Measurements from ENCODE around the gene FFAR1. TPM values are rescaled to one million over a fixed set of nuclear protein-coding genes. Genes with fewer than 3 reads are reported as not detected.
"Not testable (repeated sequence)": the region's sequence is repeated elsewhere in the genome, so short reads cannot be mapped to it uniquely, and the experiment has no call there.

FFAR1 gene
- total RNA-seq, 2 experiments from 2014 or later, result 0.10 TPM; not detected in 1

- intact Hi-C loops (cut with micrococcal nuclease), result no loop called here
- Mint-ChIP-seq H3K27ac (no peak overlapping the region), H3K4me1 (ENCODE audit: low read depth) (peaks cover 7% of the 10 kb centered on the region)
Measured at GRCh38 chr19:35373492-35373891, 25.8 kb downstream of the FFAR1 start.

GRCh38 chr19:35374031-35374430, 26.3 kb downstream of the FFAR1 start:
- peaks cover 10% of the 10 kb centered on the region for H3K27me3 Mint-ChIP-seq (ENCODE audit: low read depth)
- H3K36me3 Mint-ChIP-seq (ENCODE audit: low read depth); H3K4me3 Mint-ChIP-seq; DNase-seq; H3K4me1 Mint-ChIP-seq (ENCODE audit: low read depth); H3K9me3 Mint-ChIP-seq; intact Hi-C loops (cut with micrococcal nuclease); H3K27ac Mint-ChIP-seq: not testable (repeated sequence)
- CTCF ChIA-PET, result interaction anchor here (0.7 to 1.1 kb wide), 2 partner anchors 23 to 121 kb away, joined by 3 to 4 read pairs; no protein-coding TSS in a partner anchor

More at GRCh38 chr19:35373492-35373891, 25.8 kb downstream of the FFAR1 start:
- Mint-ChIP-seq H3K9me3 (peaks cover 5% of the 10 kb centered on the region), H3K4me3 (no peak overlapping the region), H3K36me3 (ENCODE audit: low read depth) (no peaks in the 10 kb centered on the region), H3K27me3 (ENCODE audit: low read depth) (peaks cover 10% of the 10 kb centered on the region)
- CTCF ChIA-PET, result no interaction called here
- no peak for DNase-seq

- Mint-ChIP-seq H3K9me3 (no peaks in the 10 kb centered on the region), H3K4me3 (no peak overlapping the region), H3K27me3 (ENCODE audit: low read depth) (peaks cover 8% of the 10 kb centered on the region), H3K27ac (no peak overlapping the region), H3K4me1 (ENCODE audit: low read depth) (peaks cover 7% of the 10 kb centered on the region), H3K36me3 (ENCODE audit: low read depth) (no peaks in the 10 kb centered on the region)
- intact Hi-C loops (cut with micrococcal nuclease), result no loop called here
- CTCF ChIA-PET, result interaction anchor here (0.8 kb wide), 1 partner anchor 23 kb away, joined by 3 read pairs; no protein-coding TSS in a partner anchor
- DNase-seq, result no peak
Measured at GRCh38 chr19:35375505-35376307, 28.0 kb downstream of the FFAR1 start.

GRCh38 chr19:35377656-35378055, 30.0 kb downstream of the FFAR1 start:
- Mint-ChIP-seq H3K9me3 (no peaks in the 10 kb centered on the region), H3K36me3 (ENCODE audit: low read depth) (no peaks in the 10 kb centered on the region), H3K4me1 (ENCODE audit: low read depth) (peaks cover 7% of the 10 kb centered on the region), H3K4me3 (no peak overlapping the region), H3K27me3 (ENCODE audit: low read depth) (peaks cover 11% of the 10 kb centered on the region), H3K27ac (no peak overlapping the region)
- CTCF ChIA-PET, result interaction anchor here (0.6 to 1.6 kb wide), 3 partner anchors 22 to 218 kb away, joined by 3 to 6 read pairs (median 4); no protein-coding TSS in a partner anchor
- intact Hi-C loops (cut with micrococcal nuclease), result no loop called here
- DNase-seq, result no peak

GRCh38 chr19:35378356-35378755, 30.7 kb downstream of the FFAR1 start:
- Mint-ChIP-seq H3K36me3 (ENCODE audit: low read depth) (no peaks in the 10 kb centered on the region), H3K4me1 (ENCODE audit: low read depth) (peaks cover 7% of the 10 kb centered on the region), H3K9me3 (no peaks in the 10 kb centered on the region), H3K4me3 (no peak overlapping the region), H3K27me3 (ENCODE audit: low read depth) (peaks cover 11% of the 10 kb centered on the region), H3K27ac (no peak overlapping the region)
- no peak for DNase-seq
- intact Hi-C loops (cut with micrococcal nuclease), result no loop called here
- CTCF ChIA-PET, result interaction anchor here (1.6 kb wide), 1 partner anchor 24 kb away, joined by 6 read pairs; no protein-coding TSS in a partner anchor

- H3K9me3 Mint-ChIP-seq; H3K4me1 Mint-ChIP-seq (ENCODE audit: low read depth); intact Hi-C loops (cut with micrococcal nuclease); H3K4me3 Mint-ChIP-seq; H3K27ac Mint-ChIP-seq; DNase-seq; H3K36me3 Mint-ChIP-seq (ENCODE audit: low read depth): not testable (repeated sequence)
- peaks cover 13% of the 10 kb centered on the region for H3K27me3 Mint-ChIP-seq (ENCODE audit: low read depth)
- CTCF ChIA-PET, result interaction anchor here (1.6 kb wide), 1 partner anchor 169 kb away, joined by 5 read pairs; no protein-coding TSS in a partner anchor
Measured at GRCh38 chr19:35379545-35379944, 31.8 kb downstream of the FFAR1 start.

GRCh38 chr19:35379992-35380391, 32.3 kb downstream of the FFAR1 start:
- Mint-ChIP-seq H3K36me3 (ENCODE audit: low read depth) (peaks cover 2% of the 10 kb centered on the region), H3K4me3 (no peak overlapping the region), H3K27me3 (ENCODE audit: low read depth) (peaks cover 16% of the 10 kb centered on the region), H3K27ac (no peak overlapping the region), H3K9me3 (peaks cover 2% of the 10 kb centered on the region), H3K4me1 (ENCODE audit: low read depth) (peaks cover 7% of the 10 kb centered on the region)
- CTCF ChIA-PET, result interaction anchor here (1.6 kb wide), 1 partner anchor 168 kb away, joined by 5 read pairs; no protein-coding TSS in a partner anchor
- DNase-seq, result no peak
- intact Hi-C loops (cut with micrococcal nuclease), result no loop called here

- peaks cover 2% of the 10 kb centered on the region for H3K36me3 Mint-ChIP-seq (ENCODE audit: low read depth)
- peaks cover 13% of the 10 kb centered on the region for H3K27me3 Mint-ChIP-seq (ENCODE audit: low read depth)
- DNase-seq, result no peak
- peaks cover 3% of the 10 kb centered on the region for H3K4me1 Mint-ChIP-seq (ENCODE audit: low read depth)
- CTCF ChIA-PET, result interaction anchor here (1.6 kb wide), 1 partner anchor 168 kb away, joined by 5 read pairs; no protein-coding TSS in a partner anchor
- intact Hi-C loops (cut with micrococcal nuclease), result no loop called here
- H3K9me3 Mint-ChIP-seq, result peaks cover 2% of the 10 kb centered on the region
- no peak overlapping the region for H3K4me3 Mint-ChIP-seq
- H3K27ac Mint-ChIP-seq, result no peak overlapping the region
Measured at GRCh38 chr19:35380450-35381124, 32.9 kb downstream of the FFAR1 start.

- intact Hi-C loops (cut with micrococcal nuclease), result no loop called here
- peaks cover 2% of the 10 kb centered on the region for H3K36me3 Mint-ChIP-seq (ENCODE audit: low read depth)
- no peak overlapping the region for H3K27ac Mint-ChIP-seq
- CTCF ChIA-PET, result no interaction called here
- peaks cover 3% of the 10 kb centered on the region for H3K4me1 Mint-ChIP-seq (ENCODE audit: low read depth)
- H3K4me3 Mint-ChIP-seq, result no peak overlapping the region
- H3K27me3 Mint-ChIP-seq (ENCODE audit: low read depth), result peaks cover 10% of the 10 kb centered on the region
- H3K9me3 Mint-ChIP-seq, result peaks cover 2% of the 10 kb centered on the region
- no peak for DNase-seq
Measured at GRCh38 chr19:35381318-35381717, 33.6 kb downstream of the FFAR1 start.

GRCh38 chr19:35381926-35382325, 34.2 kb downstream of the FFAR1 start:
- Mint-ChIP-seq H3K4me1 (ENCODE audit: low read depth) (peaks cover 3% of the 10 kb centered on the region), H3K4me3 (no peak overlapping the region), H3K27ac (no peak overlapping the region), H3K27me3 (ENCODE audit: low read depth) (peaks cover 10% of the 10 kb centered on the region), H3K9me3 (peaks cover 4% of the 10 kb centered on the region), H3K36me3 (ENCODE audit: low read depth) (peaks cover 2% of the 10 kb centered on the region)
- CTCF ChIA-PET, result no interaction called here
- intact Hi-C loops (cut with micrococcal nuclease), result no loop called here
- no peak for DNase-seq

- intact Hi-C loops (cut with micrococcal nuclease), result no loop called here
- Mint-ChIP-seq H3K27ac (no peak overlapping the region), H3K4me3 (no peak overlapping the region), H3K9me3 (peaks cover 4% of the 10 kb centered on the region), H3K27me3 (ENCODE audit: low read depth) (peaks cover 9% of the 10 kb centered on the region), H3K36me3 (ENCODE audit: low read depth) (peaks cover 2% of the 10 kb centered on the region), H3K4me1 (ENCODE audit: low read depth) (no peaks in the 10 kb centered on the region)
- no peak for DNase-seq
- CTCF ChIA-PET, result no interaction called here
Measured at GRCh38 chr19:35383536-35383935, 35.8 kb downstream of the FFAR1 start.

- CTCF ChIA-PET, result interaction anchor here (1.1 kb wide), 1 partner anchor 107 kb away, joined by 4 read pairs; no protein-coding TSS in a partner anchor
- peaks cover 2% of the 10 kb centered on the region for H3K36me3 Mint-ChIP-seq (ENCODE audit: low read depth)
- no peak for DNase-seq
- H3K27me3 Mint-ChIP-seq (ENCODE audit: low read depth), result peaks cover 4% of the 10 kb centered on the region
- intact Hi-C loops (cut with micrococcal nuclease), result no loop called here
- no peak overlapping the region for H3K27ac Mint-ChIP-seq
- H3K4me1 Mint-ChIP-seq (ENCODE audit: low read depth), result no peaks in the 10 kb centered on the region
- H3K9me3 Mint-ChIP-seq, result peaks cover 4% of the 10 kb centered on the region
- no peak overlapping the region for H3K4me3 Mint-ChIP-seq
Measured at GRCh38 chr19:35388277-35389054, 40.8 kb downstream of the FFAR1 start.

Data from activated naive CD4-positive, alpha-beta T cell treated with anti-CD3 and anti-CD28 coated beads for 36 hours (primary cell).